CD4-positive, alpha-beta T cell treated with Interferon gamma for 1 hour (primary cell): ENCODE measurements around the gene ZMPSTE24.
"Not testable (repeated sequence)": the region's sequence is repeated elsewhere in the genome, so short reads cannot be mapped to it uniquely, and the experiment has no call there.

Source experiments
- DNase-seq: peaks from one replicate; pipeline ENCODE4 v3.0.0-alpha.2; 2020

The ZMPSTE24 gene

DNA sequence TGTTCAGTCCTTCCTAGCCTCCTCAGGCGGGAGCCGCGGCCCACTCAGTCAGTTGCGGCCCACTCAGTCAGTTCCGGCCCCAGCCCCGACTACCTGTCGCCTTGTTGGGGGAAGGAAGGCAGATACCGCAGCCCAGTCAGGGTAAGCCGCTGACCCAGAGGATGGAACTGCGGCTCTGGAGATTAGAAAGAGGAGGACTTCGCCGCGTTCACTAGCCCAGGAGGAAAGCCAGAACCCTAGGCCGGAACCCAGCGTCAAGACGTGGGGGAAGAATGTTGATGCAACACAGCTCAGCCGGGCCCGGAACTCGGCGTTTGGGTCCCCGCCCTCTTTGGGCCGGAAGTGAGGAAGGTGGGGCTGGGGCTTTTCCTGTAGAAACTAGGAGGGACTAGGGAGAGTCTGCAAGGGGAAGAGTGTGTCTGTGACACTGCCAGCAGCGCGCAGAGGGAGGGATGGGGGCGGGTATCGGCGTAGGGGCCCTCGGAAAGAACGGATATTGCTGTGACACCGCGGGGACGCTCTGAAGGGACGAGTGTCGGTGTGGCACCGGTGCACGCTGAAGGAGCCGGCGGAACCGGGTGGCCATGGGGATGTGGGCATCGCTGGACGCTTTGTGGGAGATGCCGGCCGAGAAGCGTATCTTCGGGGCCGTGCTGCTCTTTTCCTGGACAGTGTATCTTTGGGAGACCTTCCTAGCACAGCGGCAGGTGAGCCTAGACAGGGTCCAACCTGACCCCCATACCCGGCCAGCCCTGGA lies at the start of gene ZMPSTE24:
TSS of gene ZMPSTE24 (plus strand) at position 549 of the 757 bp plus-strand sequence. CDS start at position 585, 36 bp downstream.
- peak; percentile 97 for DNase-seq

DNA sequence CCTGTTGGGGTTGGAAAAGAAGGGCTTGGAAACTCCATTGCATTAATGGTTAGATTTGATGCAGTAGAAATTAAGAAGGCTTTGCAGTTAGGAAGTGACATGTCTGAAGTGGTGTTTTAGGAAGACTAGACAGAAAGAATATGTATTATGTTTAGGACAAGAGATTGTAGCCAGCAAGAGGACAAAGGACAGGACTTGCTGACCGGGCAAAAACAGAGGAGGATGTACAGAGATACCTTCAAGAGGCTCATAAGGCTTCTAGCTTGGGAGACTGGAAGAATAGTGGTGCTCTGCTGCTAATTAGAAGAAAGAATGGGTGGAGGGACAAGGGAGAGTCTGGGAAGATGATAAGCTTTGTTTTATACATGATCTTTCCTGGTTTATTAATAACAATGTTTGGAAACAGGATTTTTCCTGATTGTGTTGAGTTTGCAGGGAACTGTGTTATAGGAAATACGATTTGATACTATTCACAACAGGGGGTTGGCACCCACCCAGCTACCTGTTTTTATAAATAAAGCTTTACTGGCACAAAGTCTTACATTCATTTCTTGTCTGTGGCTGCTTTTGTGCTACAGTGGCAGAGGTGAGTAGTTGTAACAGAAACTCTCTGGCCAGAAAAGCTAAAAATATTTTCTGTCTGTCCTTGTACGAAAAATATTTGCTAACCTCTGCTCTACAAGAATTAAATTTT lies 47.4 kb upstream of the ZMPSTE24 start:
- no peak for DNase-seq

DNA sequence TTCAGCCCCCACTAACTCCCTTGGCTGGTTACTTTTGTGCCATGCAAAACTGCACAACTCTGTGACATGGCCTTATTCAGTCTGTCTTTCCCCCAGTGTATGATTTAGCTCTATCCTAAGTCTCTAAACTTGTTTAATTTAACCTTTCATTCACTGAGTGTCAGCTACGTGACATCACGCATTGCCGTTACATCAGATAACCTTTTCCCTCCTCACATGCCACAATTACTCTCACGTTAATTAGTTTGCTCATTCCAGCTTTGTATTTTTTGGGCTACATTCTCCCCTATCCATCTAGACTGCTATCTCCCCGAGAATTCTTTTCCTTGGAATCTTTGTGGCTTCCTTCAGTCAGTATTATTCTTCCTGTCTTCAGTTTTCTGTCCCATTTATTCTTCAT lies 39.7 kb upstream of the ZMPSTE24 start:
- no peak for DNase-seq

- not testable (repeated sequence) for DNase-seq
These were observed 36.5 kb upstream of the ZMPSTE24 start for GRCh38 chr1:40221471-40221905.

DNA sequence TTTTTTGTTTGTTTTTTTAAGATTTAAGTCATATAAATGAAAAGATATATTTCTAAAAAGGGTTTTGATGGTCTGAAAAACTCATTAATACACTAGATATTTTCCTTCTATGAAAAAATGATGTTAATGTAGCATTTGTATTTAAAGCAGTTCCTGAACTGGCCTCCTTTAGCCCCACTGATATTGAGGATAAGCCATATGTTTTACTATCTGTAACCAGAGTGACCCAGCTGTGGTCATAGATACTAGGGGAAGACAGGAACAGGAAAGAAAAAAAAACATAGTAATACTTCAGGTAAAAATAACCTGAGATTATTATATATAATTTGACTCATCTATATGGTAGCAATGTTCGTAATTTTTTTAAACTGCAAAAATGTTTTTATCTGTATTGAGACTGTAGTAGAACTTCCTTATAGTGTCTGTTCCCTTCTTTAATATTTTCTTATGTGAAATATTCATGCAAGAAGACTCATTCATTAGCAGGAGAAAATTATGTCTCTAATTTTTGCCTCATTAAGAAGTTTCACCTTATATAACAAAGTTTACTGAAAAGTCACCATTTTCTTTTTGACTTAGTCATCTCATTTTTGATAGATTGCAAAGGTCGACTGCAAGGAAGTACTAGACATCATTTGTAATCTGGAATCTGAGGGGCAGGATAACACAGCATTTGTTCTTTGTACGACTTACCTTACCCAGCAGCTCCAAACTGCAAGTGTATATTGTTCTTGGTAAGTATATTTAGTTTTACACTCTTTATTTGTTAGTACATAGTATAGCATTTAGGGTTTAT lies 35.9 kb upstream of the ZMPSTE24 start:
- no peak for DNase-seq

DNA sequence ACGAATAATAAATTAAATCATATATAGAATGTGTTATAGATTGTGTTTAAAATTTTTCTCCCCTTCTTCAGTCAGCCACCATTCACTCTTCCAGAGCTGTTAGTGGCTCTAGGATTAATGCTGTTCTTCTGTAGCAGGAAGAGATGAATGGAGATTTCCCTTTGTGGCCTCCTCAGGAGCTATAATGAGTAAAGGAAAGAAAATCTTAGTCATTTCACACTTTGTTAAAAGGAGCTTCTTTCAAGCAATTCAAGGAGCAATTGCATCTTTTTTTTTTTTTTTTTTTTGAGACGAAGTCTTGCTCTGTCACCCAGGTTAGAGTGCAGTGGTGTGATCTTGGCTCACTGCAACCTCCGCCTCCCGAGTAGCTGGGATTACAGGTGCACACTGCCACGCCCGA lies 34.0 kb upstream of the ZMPSTE24 start:
- no peak for DNase-seq

DNA sequence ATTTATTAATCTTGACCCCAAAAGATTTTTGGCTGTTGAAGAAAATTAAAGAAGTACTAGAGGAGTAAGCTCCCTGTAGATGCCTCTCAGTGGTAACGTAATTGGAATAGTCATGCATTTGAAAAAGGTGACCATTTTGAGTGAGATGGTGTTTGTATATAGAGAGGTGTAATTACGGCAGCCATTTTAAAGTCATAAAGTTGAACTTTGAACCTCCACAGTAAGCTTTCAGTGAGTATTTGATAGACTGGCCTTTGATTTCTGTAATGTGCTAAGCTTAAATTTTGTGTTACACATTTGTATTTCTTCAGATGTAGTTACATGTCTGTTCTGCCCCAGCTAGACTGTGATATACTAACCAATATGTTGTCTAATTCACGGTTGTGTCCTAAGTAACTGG lies 31.8 kb upstream of the ZMPSTE24 start:
- no peak for DNase-seq

GRCh38 chr1:40232444-40232843 lies 25.6 kb upstream of the ZMPSTE24 start:
- peak; percentile 14 for DNase-seq

DNA sequence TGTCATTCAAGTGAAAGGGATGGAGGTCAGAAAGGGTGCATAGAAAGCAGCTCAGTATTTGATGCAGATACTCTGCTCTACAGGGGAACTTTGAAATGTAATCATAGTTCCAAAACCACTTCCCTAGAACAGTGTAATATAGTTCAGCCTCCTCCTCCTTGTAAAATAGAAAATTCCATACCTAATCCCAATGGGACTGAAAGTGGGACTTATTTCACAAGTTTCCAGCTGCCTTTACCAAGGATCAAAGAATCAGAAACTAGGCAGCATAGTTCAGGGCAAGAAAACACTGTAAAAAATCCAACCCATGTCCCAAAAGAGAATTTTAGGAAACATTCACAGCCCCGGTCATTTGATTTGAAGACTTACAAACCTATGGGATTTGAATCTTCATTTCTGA lies 18.4 kb upstream of the ZMPSTE24 start:
- no peak for DNase-seq

GRCh38 chr1:40240390-40240789 lies 17.6 kb upstream of the ZMPSTE24 start:
- no peak for DNase-seq

DNA sequence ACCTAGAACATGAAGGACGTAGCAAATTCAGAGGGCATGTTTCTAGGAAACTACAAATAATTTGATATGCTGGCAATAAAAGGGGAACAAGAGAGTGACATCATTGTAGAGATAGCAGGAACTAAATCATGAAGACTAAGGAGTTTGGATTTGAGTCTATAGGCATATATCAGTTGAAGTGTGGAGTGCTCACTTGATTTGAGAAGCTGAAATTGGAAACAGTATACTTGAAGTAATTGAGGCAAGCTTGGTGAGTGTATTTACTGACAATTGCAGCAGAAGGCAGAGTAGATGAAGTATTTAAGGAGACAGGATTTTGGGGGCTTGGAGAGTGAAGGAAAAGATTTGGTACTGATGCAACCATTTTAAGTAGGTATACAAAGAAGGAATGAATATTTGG lies 16.7 kb upstream of the ZMPSTE24 start:
- no peak for DNase-seq

- no peak for DNase-seq
These were observed 14.7 kb upstream of the ZMPSTE24 start for GRCh38 chr1:40243351-40243750.

DNA sequence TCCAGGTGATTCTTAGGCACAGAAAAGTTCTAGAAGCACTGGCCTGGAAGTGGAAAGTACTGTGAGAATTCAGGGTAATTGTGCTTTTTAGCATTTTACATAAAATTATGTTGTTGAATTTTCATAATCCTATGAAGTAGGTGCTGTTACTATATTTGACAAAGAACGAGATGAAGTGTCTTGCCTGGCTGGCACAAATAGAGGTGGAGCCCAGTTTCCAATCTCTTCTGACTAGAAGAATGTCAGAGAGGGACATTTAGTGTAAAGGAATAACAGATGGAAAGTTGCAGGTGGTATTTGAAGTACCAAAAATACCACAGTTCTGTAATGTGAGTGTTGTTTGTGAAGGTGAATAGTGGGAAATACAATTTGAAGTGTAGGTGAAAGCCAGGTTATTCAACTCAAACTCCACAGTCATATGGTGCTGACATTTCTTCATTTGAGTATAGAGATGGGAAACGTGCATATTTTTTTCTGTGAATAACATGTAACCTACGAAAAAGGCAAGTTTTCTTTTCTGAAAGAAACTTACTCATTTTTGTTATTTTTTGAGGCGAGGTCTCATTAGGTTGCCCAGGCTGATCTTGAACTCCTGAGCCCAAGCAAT lies 13.8 kb upstream of the ZMPSTE24 start:
- no peak for DNase-seq

DNA sequence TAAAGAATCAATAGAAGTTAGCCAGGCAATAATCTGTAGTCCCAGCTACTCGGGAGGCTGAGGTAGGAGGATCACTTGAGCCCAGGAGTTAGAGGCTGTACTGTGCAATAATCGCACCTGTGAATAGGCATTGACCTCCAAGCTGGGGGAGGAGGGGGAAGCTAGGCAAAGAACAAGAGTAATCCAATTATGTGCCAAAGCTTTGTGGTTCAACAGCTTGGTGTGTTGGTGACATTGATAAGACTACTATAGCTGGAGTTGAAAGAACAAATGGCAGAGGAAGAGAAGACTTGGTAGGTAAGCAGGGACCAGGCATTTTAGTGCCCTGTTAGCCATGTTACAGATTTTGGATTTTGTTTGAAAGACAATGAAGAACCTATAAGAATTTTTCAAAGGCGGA lies 12.3 kb upstream of the ZMPSTE24 start:
- no peak for DNase-seq

- DNase-seq = no peak
These were observed 10.4 kb upstream of the ZMPSTE24 start, which contains the start of gene TMCO2 for GRCh38 chr1:40247655-40248054. Gene TMCO2, plus strand, starts transcription at chr1:40247937. Its CDS starts 57 bp downstream, at chr1:40247994.

DNA sequence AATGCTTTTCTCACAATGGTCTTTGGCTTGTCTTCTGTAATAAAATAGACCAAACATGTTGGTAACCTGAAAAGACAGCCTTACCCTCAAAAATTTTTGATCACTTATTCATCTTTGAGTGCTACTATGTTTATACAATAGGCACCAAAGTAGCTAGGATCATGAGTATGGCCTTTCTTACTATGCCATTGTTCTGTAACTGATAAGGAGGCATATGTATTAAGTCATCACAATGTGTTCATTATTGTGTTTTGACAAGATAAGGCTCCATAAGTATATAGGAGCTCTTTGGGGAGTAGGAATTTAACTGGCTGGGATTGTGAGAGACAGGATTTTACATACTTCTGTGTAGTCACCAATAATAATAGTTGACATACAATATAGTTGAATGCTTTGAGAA lies 9.6 kb upstream of the ZMPSTE24 start:
- DNase-seq = no peak

DNA sequence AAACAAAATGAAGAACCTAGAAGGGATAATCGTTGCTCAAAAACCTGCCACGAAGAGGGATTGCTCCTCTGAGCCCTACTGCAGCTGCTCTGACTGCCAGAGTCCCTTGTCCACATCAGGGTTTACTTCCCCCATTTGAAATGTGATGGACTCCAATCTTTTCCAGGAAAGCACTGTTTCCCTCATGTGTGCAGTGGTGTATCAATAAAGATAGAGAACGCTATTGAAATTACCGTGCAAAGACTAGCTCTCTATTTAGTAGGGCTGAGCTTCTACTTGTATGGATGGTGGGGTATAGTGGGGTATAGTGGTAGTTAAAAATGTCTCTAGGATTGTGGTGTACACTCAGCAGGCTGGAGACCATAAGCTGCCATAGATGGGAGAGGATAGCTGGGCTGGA lies 6.6 kb upstream of the ZMPSTE24 start:
- no peak for DNase-seq

- DNase-seq = no peak
These were observed 5.4 kb upstream of the ZMPSTE24 start for GRCh38 chr1:40252601-40253000.

GRCh38 chr1:40255231-40255630 lies 2.8 kb upstream of the ZMPSTE24 start:
- DNase-seq = no peak

- no peak for DNase-seq
These were observed 1.5 kb upstream of the ZMPSTE24 start for GRCh38 chr1:40256401-40257084.

GRCh38 chr1:40257313-40257687 lies 736 bp upstream of the ZMPSTE24 start:
- DNase-seq = no peak

GRCh38 chr1:40258445-40258769 lies 371 bp downstream of the ZMPSTE24 start:
- no peak for DNase-seq

DNA sequence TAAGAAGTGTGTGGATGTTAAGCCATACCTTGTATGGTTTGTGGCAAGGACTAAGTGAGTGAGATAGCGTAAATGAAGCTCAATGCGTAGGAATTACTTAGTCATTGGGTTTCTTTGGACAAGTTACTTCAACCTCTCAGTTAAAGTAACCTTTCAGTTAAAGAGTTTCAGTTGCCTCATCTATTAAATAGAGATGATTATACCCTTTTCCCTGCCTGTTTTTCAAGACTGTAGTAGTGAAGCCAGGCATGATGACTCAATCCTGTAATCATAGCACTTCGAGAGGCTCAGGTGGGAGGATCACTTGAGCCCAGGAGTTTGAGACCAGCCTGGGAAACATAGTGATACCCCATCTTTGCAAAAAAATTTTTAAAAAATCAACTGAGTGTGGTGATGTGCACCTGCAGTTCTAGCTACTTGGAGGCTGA lies 6.3 kb downstream of the ZMPSTE24 start:
- DNase-seq = no peak
